ENCODE results near the gene BCL2L15. TPM values are rescaled to one million over a fixed set of nuclear protein-coding genes. Genes with fewer than 3 reads are reported as not detected.

Gene BCL2L15
- total RNA-seq, 4 donors from 2014 or later, result 0.32 TPM; not detected in 3

DNA sequence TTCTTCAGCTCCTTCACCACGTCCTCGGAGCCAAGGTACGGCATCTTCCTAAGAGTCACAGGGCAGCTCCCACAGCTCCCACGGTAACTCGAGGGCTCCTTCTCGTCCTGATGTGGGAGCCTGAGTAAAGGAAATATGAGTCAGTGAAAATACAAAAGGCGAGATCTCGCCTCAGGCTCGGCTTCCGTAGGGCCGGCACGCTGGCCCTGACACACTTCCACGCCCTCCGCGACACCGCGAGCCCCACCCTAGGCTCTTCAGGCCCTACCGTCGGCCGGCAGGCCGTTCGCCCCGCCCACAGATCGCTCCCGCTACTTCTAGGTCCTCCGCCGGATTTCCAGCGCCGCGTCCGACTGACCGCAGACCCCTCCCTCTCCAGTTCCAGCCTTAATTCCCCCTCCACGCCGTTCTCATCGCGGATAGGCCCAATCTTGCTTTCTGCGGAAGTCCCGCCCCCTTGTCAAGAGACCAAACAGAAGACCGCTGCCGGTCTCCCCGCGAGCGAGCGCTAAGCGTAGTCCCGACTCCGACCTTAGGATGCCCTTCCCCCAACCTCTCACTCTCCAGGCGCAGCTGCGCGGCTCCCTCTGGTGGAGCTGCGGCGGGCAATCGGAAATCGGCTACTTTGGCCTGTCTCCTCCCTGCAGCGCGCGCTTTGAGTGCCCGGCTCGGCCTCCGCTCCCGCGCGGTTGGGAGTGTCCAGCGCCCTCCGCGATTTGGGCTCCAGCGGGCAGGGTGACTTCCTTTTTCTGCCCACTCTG is 17.5 kb upstream of the BCL2L15 start, which contains the start of the genes AP4B1 and DCLRE1B:
Gene AP4B1 (minus strand): TSS at position 126 of the 761 bp plus-strand sequence. CDS start 82 bp downstream, at position 44.
Gene DCLRE1B (plus strand): TSS at position 653 of the 761 bp plus-strand sequence. CDS start 261 bp downstream, outside the sequence.
- DNase-seq (peak; percentile 99), ATAC-seq (peak; percentile 95 to 97)
- peaks cover 0 to 38% of the 10 kb centered on the region in 2 donors for H3K36me3 ChIP-seq
- H3K27me3 ChIP-seq, result no peaks in the 10 kb centered on the region
- peaks cover 20 to 22% of the 10 kb centered on the region in 2 donors for H3K4me1 ChIP-seq
- in situ Hi-C loops (cut with MboI; ENCODE audit: low sequenced_read_pairs in 4 of 4) (loop anchor here (5.0 to 25.0 kb wide), 5 partner anchors 70 to 1293 kb away; partner anchors contain the start of genes CAPZA1 (in 1 of the 4), MAGI3 (in 1 of the 4), RSBN1 (in 1 of the 4) and ST7L (in 1 of the 4)), intact Hi-C loops (cut with DNase I; ENCODE audit: low total_unique reads) (loop anchor here (1.0 to 5.0 kb wide), 6 partner anchors 24 to 767 kb away; partner anchors contain the start of genes DENND2C, HIPK1, PHTF1 and RSBN1)
- H3K27ac ChIP-seq, result peak within 1 kb of the TSS; percentile 90 to 91 (median 90)
- no peaks in the 10 kb centered on the region for H3K9me3 ChIP-seq
- TF ChIP-seq POLR2A (IDR thresholded peaks at IDR 0.05), result peak; percentile 65 to 71
- TF ChIP-seq, protein P1, sequence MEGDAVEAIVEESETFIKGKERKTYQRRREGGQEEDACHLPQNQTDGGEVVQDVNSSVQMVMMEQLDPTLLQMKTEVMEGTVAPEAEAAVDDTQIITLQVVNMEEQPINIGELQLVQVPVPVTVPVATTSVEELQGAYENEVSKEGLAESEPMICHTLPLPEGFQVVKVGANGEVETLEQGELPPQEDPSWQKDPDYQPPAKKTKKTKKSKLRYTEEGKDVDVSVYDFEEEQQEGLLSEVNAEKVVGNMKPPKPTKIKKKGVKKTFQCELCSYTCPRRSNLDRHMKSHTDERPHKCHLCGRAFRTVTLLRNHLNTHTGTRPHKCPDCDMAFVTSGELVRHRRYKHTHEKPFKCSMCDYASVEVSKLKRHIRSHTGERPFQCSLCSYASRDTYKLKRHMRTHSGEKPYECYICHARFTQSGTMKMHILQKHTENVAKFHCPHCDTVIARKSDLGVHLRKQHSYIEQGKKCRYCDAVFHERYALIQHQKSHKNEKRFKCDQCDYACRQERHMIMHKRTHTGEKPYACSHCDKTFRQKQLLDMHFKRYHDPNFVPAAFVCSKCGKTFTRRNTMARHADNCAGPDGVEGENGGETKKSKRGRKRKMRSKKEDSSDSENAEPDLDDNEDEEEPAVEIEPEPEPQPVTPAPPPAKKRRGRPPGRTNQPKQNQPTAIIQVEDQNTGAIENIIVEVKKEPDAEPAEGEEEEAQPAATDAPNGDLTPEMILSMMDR (IDR thresholded peaks at IDR 0.05 in 4 of 5, conservative IDR thresholded peaks at IDR 0.05 in 1 of 5), result peak; percentile 50 to 83 (median 78)
- peak within 1 kb of the TSS; percentile 79 to 93 (median 84) for H3K4me3 ChIP-seq

DNA sequence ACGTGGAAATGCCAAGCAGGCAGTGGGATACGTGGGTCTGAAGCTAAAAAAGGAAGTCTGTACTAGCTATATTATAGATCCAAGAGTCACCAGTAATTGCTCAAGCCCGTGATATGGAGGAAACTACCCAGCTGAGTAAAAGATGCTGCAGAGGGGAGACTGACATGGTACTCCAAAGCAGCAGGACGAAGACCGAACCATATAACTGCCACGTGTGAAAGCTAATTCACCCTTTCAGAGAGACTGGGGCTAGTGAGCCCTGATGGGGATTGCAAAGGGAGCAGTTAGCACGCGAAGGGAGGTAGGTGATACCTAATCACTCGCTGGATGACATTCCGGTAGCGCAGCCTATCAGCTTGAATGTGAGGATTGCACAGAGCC is 16.9 kb upstream of the BCL2L15 start:
- H3K4me1 ChIP-seq, result peaks cover 20 to 22% of the 10 kb centered on the region in 2 donors
- peak overlapping the region; percentile 79 to 88 (median 80) for H3K4me3 ChIP-seq
- intact Hi-C loops (cut with DNase I; ENCODE audit: low total_unique reads) (loop anchor here (2.0 to 5.0 kb wide), 3 partner anchors 43 to 768 kb away; partner anchors contain the start of genes DENND2C and PHTF1), in situ Hi-C loops (cut with MboI; ENCODE audit: low sequenced_read_pairs in 4 of 4) (loop anchor here (5.0 to 25.0 kb wide), 5 partner anchors 69 to 1292 kb away; partner anchors contain the start of genes CAPZA1 (in 1 of the 4), MAGI3 (in 1 of the 4), RSBN1 (in 1 of the 4) and ST7L (in 1 of the 4))
- H3K27ac ChIP-seq, result peak overlapping the region; percentile 90 to 91 (median 90)
- TF ChIP-seq, protein P1 (IDR thresholded peaks at IDR 0.05 in 4 of 5, conservative IDR thresholded peaks at IDR 0.05 in 1 of 5), result no peak
- no peak for TF ChIP-seq POLR2A (IDR thresholded peaks at IDR 0.05)
- no peaks in the 10 kb centered on the region for H3K9me3 ChIP-seq
- no peak for DNase-seq
- peak in 1 of 2 donors; percentile 64 for ATAC-seq
- no peaks in the 10 kb centered on the region for H3K27me3 ChIP-seq
- peaks cover 0 to 43% of the 10 kb centered on the region in 2 donors for H3K36me3 ChIP-seq

DNA sequence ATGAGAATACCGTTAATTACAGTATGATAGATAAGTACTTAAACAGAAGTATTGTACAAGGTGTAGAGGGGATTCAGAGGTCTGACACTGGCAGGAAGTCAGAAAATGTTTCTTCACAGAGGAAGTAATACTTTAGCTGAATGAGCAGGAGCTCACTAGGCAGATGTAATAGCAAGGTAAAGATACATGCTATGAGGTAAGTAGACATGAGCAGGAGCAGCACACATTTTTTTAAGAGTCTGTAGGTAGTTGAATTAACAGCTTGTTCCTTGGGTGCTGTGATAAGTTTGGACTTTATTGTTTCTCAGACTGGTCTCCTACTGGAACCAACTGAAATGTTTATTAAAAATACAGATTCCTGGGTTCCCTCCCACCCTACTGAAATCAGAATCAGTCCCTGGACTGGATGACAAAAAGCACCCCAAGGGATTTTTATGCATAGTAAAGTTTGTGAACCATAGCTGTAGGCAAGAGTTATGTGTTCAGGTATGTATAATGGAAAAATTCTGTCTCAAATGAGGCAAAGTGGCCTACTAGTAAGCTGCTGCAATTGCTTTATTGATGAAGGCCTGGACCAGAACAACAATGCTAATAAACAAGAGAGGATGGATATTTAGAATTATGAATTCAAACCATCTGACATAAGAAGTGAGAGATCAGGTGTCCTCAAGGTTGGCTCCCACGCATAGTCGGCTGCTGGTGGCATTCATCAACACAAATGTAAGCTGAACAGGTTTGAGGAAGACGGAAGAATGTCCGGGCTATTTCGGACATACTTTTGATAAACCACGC is 16.3 kb upstream of the BCL2L15 start:
- no peaks in the 10 kb centered on the region for H3K9me3 ChIP-seq
- no peak for ATAC-seq
- H3K27me3 ChIP-seq, result no peaks in the 10 kb centered on the region
- peak overlapping the region; percentile 79 to 88 (median 80) for H3K4me3 ChIP-seq
- peaks cover 20 to 22% of the 10 kb centered on the region in 2 donors for H3K4me1 ChIP-seq
- in situ Hi-C loops (cut with MboI; ENCODE audit: low sequenced_read_pairs in 4 of 4), result loop anchor here (5.0 to 25.0 kb wide), 5 partner anchors 69 to 1291 kb away; partner anchors contain the start of genes CAPZA1 (in 1 of the 4), MAGI3 (in 1 of the 4), RSBN1 (in 1 of the 4) and ST7L (in 1 of the 4)
- TF ChIP-seq POLR2A (IDR thresholded peaks at IDR 0.05), result no peak
- TF ChIP-seq, protein P1 (IDR thresholded peaks at IDR 0.05 in 4 of 5, conservative IDR thresholded peaks at IDR 0.05 in 1 of 5), result no peak
- DNase-seq, result no peak
- intact Hi-C loops (cut with DNase I; ENCODE audit: low total_unique reads), result loop anchor here (2.0 to 5.0 kb wide), 3 partner anchors 43 to 769 kb away; partner anchors contain the start of genes DENND2C and PHTF1
- peaks cover 0 to 46% of the 10 kb centered on the region in 2 donors for H3K36me3 ChIP-seq
- peak overlapping the region; percentile 90 to 91 (median 90) for H3K27ac ChIP-seq

DNA sequence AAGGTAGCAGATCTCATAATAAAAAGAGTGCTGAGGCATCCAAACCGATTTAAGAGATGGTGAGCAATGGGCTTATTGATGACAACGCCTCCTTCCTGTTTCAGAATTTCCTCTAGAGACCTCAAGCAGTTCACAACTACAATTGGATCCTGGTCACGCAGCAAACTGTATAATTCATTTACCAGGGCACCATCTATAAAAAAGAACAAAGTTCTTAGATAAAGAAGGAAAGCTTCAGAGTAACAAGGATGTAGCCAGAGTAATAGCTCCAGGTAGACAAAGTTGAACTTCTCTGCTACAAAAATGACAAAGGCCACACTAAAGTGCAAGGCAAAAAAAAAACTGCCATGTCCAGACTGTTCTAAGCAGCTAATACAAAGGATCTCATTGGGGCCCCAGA is 13.8 kb upstream of the BCL2L15 start:
- Histone ChIP-seq H3K4me1 (peaks cover 18 to 21% of the 10 kb centered on the region in 2 donors), H3K27ac (no peak overlapping the region)

More for the DNA sequence above, 13.8 kb upstream of the BCL2L15 start:
- peaks cover 0 to 60% of the 10 kb centered on the region in 2 donors for H3K36me3 ChIP-seq
- intact Hi-C loops (cut with DNase I; ENCODE audit: low total_unique reads), result loop anchor here (5.0 kb wide), 1 partner anchor 771 kb away; the partner anchor contains the start of gene DENND2C
- in situ Hi-C loops (cut with MboI; ENCODE audit: low sequenced_read_pairs in 4 of 4), result loop anchor here (5.0 to 25.0 kb wide), 5 partner anchors 66 to 1289 kb away; partner anchors contain the start of genes CAPZA1 (in 1 of the 4), MAGI3 (in 1 of the 4), RSBN1 (in 1 of the 4) and ST7L (in 1 of the 4)
- no peaks in the 10 kb centered on the region for H3K27me3 ChIP-seq
- DNase-seq (no peak), ATAC-seq (no peak)
- no peak overlapping the region for H3K4me3 ChIP-seq
- TF ChIP-seq, protein P1 (IDR thresholded peaks at IDR 0.05 in 4 of 5, conservative IDR thresholded peaks at IDR 0.05 in 1 of 5), result no peak
- TF ChIP-seq POLR2A (IDR thresholded peaks at IDR 0.05), result no peak
- no peaks in the 10 kb centered on the region for H3K9me3 ChIP-seq

Measured in gastrocnemius medialis (tissue), 4 donors.